Osteoblast (primary cell): ENCODE results near the gene NEFH. TPM values are rescaled to one million over a fixed set of nuclear protein-coding genes. Genes with fewer than 3 reads are reported as not detected.
"Not testable (repeated sequence)": the region's sequence is repeated elsewhere in the genome, so short reads cannot be mapped to it uniquely, and the experiment has no call there.

Experiments
- DNase-seq: peaks from one replicate; pipeline ENCODE4 v3.0.0; 2011; ENCODE audit warnings: low spot score, mixed read lengths; ENCODE audit not compliant: insufficient read length; ENCODE audit errors: missing footprints
- H2AFZ ChIP-seq: 2 replicates; pipeline ENCODE4 v1.6.0; 2011; ENCODE audit warnings: mild to moderate bottlenecking, low read length
- H3K27ac ChIP-seq: 2 replicates; pipeline ENCODE4 v1.5.1; 2011; ENCODE audit warnings: mild to moderate bottlenecking, low read depth, low read length, moderate library complexity
- H3K27me3 ChIP-seq: 2 replicates; pipeline ENCODE4 v1.6.0; 2012; ENCODE audit warnings: mild to moderate bottlenecking, control low read depth, inconsistent platforms, low read length, moderate library complexity; ENCODE audit not compliant: insufficient read depth
- H3K36me3 ChIP-seq: 2 replicates; pipeline ENCODE4 v1.5.1; 2011; ENCODE audit warnings: mild to moderate bottlenecking, low read length, control low read depth, moderate library complexity; ENCODE audit not compliant: insufficient read depth
- H3K4me1 ChIP-seq: 2 replicates; pipeline ENCODE4 v1.5.1; 2011; ENCODE audit warnings: mild to moderate bottlenecking, low read length, control low read depth, moderate library complexity; ENCODE audit not compliant: insufficient read depth
- H3K4me2 ChIP-seq: 2 replicates; pipeline ENCODE4 v1.6.0; 2011; ENCODE audit warnings: mild to moderate bottlenecking, low read length; ENCODE audit not compliant: insufficient read depth
- H3K4me3 ChIP-seq: fragments of 200-600 bp; sonication (generic); 3 replicates; pipeline ENCODE4 v1.5.1; 2012; ENCODE audit warnings: mild to moderate bottlenecking, low read length, inconsistent platforms; ENCODE audit not compliant: insufficient read depth
- H3K79me2 ChIP-seq: 2 replicates; pipeline ENCODE4 v1.6.0; 2012; ENCODE audit warnings: mild to moderate bottlenecking, low read length, control low read depth, inconsistent platforms; ENCODE audit not compliant: insufficient read depth
- H3K9me3 ChIP-seq: 2 replicates; pipeline ENCODE4 v1.5.1; 2011; ENCODE audit warnings: low read depth, low read length, control low read depth
- H4K20me1 ChIP-seq: 2 replicates; pipeline ENCODE4 v1.6.0; 2012; ENCODE audit warnings: mild to moderate bottlenecking, low read length, control low read depth; ENCODE audit not compliant: insufficient read depth
- total RNA-seq: library from RNA; depleted of rRNA; stranded (reverse); fragments of >200 nt; gene quantifications from 2 replicates; pipeline ENCODE4 v1.2.3, GENCODE V29; 2012
- TF ChIP-seq, protein P1 (sequence below): IDR thresholded peaks from 2 replicates; pipeline ENCODE4 v1.5.1; 2011; ENCODE audit warnings: mild to moderate bottlenecking, low read depth, low read length, moderate library complexity; ENCODE audit errors: extremely low read depth

NEFH gene
- total RNA-seq, 1 donor, result 0.36 TPM

DNA sequence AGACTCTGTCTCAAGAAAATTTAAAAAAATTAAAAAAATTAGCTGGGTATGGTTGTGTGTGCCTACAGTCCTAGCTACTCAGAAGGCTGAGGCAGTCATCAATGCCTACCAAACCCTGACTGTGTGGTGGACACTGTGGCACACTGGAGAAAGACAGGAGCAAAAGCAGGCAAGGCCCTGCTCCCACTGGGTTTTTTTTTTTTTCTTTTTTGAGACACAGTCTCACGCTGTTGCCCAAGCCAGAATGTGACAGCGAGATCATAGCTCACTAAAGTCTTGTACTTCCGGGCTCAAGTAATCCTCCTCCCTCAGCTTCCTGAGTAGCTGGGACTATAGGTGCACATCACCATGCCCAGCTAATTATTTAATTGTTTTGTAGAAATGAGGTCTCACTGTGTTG is 4.6 kb downstream of the NEFH start:
- no peak overlapping the region for H3K4me2 ChIP-seq
- TF ChIP-seq, protein P1, sequence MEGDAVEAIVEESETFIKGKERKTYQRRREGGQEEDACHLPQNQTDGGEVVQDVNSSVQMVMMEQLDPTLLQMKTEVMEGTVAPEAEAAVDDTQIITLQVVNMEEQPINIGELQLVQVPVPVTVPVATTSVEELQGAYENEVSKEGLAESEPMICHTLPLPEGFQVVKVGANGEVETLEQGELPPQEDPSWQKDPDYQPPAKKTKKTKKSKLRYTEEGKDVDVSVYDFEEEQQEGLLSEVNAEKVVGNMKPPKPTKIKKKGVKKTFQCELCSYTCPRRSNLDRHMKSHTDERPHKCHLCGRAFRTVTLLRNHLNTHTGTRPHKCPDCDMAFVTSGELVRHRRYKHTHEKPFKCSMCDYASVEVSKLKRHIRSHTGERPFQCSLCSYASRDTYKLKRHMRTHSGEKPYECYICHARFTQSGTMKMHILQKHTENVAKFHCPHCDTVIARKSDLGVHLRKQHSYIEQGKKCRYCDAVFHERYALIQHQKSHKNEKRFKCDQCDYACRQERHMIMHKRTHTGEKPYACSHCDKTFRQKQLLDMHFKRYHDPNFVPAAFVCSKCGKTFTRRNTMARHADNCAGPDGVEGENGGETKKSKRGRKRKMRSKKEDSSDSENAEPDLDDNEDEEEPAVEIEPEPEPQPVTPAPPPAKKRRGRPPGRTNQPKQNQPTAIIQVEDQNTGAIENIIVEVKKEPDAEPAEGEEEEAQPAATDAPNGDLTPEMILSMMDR, result no peak
- H3K36me3 ChIP-seq, result no peaks in the 10 kb centered on the region
- H3K9me3 ChIP-seq, result no peaks in the 10 kb centered on the region
- no peak overlapping the region for H2AFZ ChIP-seq
- no peaks in the 10 kb centered on the region for H4K20me1 ChIP-seq
- H3K79me2 ChIP-seq, result no peaks in the 10 kb centered on the region
- H3K4me3 ChIP-seq, result no peak overlapping the region
- H3K27me3 ChIP-seq, result peaks cover 28% of the 10 kb centered on the region
- no peak for DNase-seq
- no peak overlapping the region for H3K27ac ChIP-seq
- no peaks in the 10 kb centered on the region for H3K4me1 ChIP-seq

DNA sequence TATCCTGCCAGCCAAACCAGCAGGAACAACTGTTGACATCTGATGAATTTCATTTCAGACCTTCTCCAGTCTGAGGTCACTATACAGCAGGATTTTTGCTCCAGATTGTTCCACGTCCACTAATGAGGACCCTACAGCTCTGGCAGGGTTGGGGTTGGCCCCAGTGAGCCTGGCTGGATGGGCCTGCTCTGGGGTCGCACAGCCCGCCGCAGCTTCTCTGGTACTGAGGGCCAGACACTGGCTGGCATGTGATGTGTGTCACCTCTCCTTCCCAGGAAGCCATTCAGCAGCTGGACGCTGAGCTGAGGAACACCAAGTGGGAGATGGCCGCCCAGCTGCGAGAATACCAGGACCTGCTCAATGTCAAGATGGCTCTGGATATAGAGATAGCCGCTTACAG is 5.4 kb downstream of the NEFH start:
- no peaks in the 10 kb centered on the region for H3K79me2 ChIP-seq
- peaks cover 20% of the 10 kb centered on the region for H3K27me3 ChIP-seq
- TF ChIP-seq, protein P1, result no peak
- H3K4me2 ChIP-seq, result no peak overlapping the region
- no peaks in the 10 kb centered on the region for H3K36me3 ChIP-seq
- H3K27ac ChIP-seq, result no peak overlapping the region
- DNase-seq, result no peak
- no peak overlapping the region for H3K4me3 ChIP-seq
- H3K4me1 ChIP-seq, result no peaks in the 10 kb centered on the region
- H2AFZ ChIP-seq, result no peak overlapping the region
- H3K9me3 ChIP-seq, result no peaks in the 10 kb centered on the region
- no peaks in the 10 kb centered on the region for H4K20me1 ChIP-seq

DNA sequence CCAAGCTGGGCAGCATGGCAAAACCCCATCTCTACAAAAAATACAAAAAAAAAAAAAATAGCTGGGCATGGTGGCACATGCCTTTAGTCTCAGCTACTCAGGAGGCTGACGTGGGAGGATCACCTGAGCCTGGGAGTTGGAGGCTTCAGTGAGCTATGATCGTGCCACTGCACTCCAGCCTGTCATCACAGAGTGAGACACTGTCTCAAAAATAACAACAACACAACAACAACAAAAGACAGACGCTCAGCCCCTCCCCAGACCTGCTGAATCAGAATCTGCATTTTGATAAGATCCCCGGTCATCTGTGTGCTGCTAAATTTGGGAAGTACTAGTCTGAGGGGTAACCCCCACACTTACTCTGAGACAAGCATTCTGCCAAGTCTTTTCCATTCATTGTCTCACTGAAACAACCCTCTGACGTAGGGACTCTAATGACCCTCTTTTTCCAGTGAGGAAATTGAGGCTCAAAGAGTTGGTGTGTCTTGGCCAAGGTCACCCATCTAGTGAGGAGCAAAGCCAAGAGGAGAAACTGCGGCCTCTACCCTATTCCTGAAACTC is 7.5 kb downstream of the NEFH start:
- no peaks in the 10 kb centered on the region for H3K36me3 ChIP-seq
- no peaks in the 10 kb centered on the region for H3K9me3 ChIP-seq
- no peaks in the 10 kb centered on the region for H3K27me3 ChIP-seq
- no peaks in the 10 kb centered on the region for H3K79me2 ChIP-seq
- H3K4me1 ChIP-seq, result no peaks in the 10 kb centered on the region
- DNase-seq, result no peak
- H3K27ac ChIP-seq, result no peak overlapping the region
- H3K4me3 ChIP-seq, result no peak overlapping the region
- no peak overlapping the region for H3K4me2 ChIP-seq
- no peak overlapping the region for H2AFZ ChIP-seq
- TF ChIP-seq, protein P1, result no peak
- no peaks in the 10 kb centered on the region for H4K20me1 ChIP-seq

DNA sequence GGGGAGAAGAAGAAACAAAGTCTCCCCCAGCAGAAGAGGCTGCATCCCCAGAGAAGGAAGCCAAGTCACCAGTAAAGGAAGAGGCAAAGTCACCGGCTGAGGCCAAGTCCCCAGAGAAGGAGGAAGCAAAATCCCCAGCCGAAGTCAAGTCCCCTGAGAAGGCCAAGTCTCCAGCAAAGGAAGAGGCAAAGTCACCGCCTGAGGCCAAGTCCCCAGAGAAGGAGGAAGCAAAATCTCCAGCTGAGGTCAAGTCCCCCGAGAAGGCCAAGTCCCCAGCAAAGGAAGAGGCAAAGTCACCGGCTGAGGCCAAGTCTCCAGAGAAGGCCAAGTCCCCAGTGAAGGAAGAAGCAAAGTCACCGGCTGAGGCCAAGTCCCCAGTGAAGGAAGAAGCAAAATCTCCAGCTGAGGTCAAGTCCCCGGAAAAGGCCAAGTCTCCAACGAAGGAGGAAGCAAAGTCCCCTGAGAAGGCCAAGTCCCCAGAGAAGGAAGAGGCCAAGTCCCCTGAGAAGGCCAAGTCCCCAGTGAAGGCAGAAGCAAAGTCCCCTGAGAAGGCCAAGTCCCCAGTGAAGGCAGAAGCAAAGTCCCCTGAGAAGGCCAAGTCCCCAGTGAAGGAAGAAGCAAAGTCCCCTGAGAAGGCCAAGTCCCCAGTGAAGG is 9.2 kb downstream of the NEFH start:
- not testable (repeated sequence) for H3K4me1 ChIP-seq, H3K79me2 ChIP-seq, DNase-seq, H3K27ac ChIP-seq, H3K4me3 ChIP-seq, H3K27me3 ChIP-seq, H2AFZ ChIP-seq, H4K20me1 ChIP-seq, H3K36me3 ChIP-seq, H3K4me2 ChIP-seq, H3K9me3 ChIP-seq
